Ammon's horn (tissue), 1 donor: ENCODE measurements around the gene ARL14.

Source experiments
- DNase-seq: peaks from one replicate; pipeline ENCODE4 v3.0.0-alpha.2; 2016; ENCODE audit warnings: low spot score

ARL14 gene

DNA sequence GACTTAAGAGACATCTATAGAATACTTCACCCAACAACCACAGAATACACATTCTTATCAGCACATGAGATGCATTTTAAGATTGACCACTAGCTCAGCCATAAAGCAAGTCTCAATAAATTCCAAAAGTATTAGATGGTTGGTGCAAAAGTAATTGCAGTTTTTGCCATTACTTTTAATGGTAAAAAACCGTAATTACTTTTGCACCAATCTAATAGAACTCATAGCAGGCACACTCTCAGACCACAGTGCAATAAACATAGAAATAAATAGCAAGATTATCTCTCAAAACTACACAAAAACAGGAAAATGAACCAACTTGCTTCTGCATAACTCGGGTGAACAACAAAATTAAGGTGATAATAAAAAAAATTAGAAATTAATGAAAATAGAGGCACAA lies 45.4 kb downstream of the ARL14 start:
- no peak for DNase-seq

DNA sequence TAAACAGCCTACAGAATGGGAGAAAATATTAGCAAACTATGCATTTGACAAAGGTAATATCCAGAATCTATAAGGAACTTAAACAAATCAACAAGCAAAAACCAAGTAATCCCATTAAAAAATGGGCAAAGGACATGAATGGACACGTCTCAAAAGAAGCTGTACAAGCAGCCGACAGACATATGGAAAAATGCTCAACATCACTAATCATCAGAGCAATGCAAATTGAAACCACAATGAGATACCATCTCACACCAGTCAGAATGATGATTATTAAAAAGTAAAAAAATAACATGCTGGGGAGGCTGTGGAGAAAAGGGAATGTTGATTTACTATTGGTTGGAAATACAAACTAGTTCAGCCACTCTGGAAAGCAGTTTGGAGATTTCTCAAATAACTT lies 48.4 kb downstream of the ARL14 start:
- DNase-seq: no peak
